WTC11 (cell line): Measurements from ENCODE around the gene CEP120.

ENCODE experiments used
- CREB1 ChIP-seq: sonication (generic); formaldehyde crosslinking; IDR thresholded peaks from 2 replicates; pipeline ENCODE4 v1.8.0; 2023; ENCODE audit warnings: mild to moderate bottlenecking, missing genetic modification reagents
- ESRRA ChIP-seq: sonication (generic); formaldehyde crosslinking; IDR thresholded peaks from 2 replicates; pipeline ENCODE4 v1.8.1; 2022; ENCODE audit warnings: mild to moderate bottlenecking, missing genetic modification reagents, borderline replicate concordance
- ETV6 ChIP-seq: sonication (generic); formaldehyde crosslinking; IDR thresholded peaks from 2 replicates; pipeline ENCODE4 v1.8.1; 2022; ENCODE audit warnings: mild to moderate bottlenecking, missing genetic modification reagents
- NFE2L1 ChIP-seq: sonication (generic); formaldehyde crosslinking; IDR thresholded peaks from 2 replicates; pipeline ENCODE4 v1.8.1; 2023; ENCODE audit warnings: missing genetic modification reagents
- NFYB ChIP-seq: sonication (generic); formaldehyde crosslinking; conservative IDR thresholded peaks from 2 replicates; pipeline ENCODE4 v1.8.0; 2022; ENCODE audit warnings: low read depth, missing genetic modification reagents
- TCF7 ChIP-seq: sonication (generic); formaldehyde crosslinking; IDR thresholded peaks from 2 replicates; pipeline ENCODE4 v1.8.0; 2022; ENCODE audit warnings: mild to moderate bottlenecking, low read depth, missing genetic modification reagents, moderate library complexity
- TP53 ChIP-seq: sonication (generic); formaldehyde crosslinking; IDR thresholded peaks from 2 replicates; pipeline ENCODE4 v1.8.1; 2023; ENCODE audit warnings: mild to moderate bottlenecking, missing genetic modification reagents
- ZNF138 ChIP-seq: sonication (generic); formaldehyde crosslinking; conservative IDR thresholded peaks from 2 replicates; pipeline ENCODE4 v1.8.1; 2022; ENCODE audit warnings: mild to moderate bottlenecking, moderate library complexity, missing genetic modification reagents
- TF ChIP-seq, protein P1 (sequence below): sonication (generic); formaldehyde crosslinking; IDR thresholded peaks from 2 replicates; pipeline ENCODE4 v1.8.0; 2022; ENCODE audit warnings: mild to moderate bottlenecking, missing genetic modification reagents
- TF ChIP-seq, protein P2 (sequence below): fragments of 200-600 bp; IDR thresholded peaks from 2 replicates; pipeline ENCODE4 v1.8.0; 2022; ENCODE audit warnings: antibody characterized with exemption
- TF ChIP-seq, protein P3 (sequence below): sonication (generic); formaldehyde crosslinking; IDR thresholded peaks from 2 replicates; pipeline ENCODE4 v1.8.1; 2023; ENCODE audit warnings: mild to moderate bottlenecking, missing genetic modification reagents, moderate library complexity
- TF ChIP-seq, protein P4 (sequence below): sonication (generic); formaldehyde crosslinking; IDR thresholded peaks from 2 replicates; pipeline ENCODE4 v1.8.1; 2022; ENCODE audit warnings: missing genetic modification reagents, borderline replicate concordance
- TF ChIP-seq, protein P5 (sequence below): sonication (generic); formaldehyde crosslinking; IDR thresholded peaks from 2 replicates; pipeline ENCODE4 v1.8.1; 2023; ENCODE audit warnings: mild to moderate bottlenecking, missing genetic modification reagents, borderline replicate concordance

DNA sequence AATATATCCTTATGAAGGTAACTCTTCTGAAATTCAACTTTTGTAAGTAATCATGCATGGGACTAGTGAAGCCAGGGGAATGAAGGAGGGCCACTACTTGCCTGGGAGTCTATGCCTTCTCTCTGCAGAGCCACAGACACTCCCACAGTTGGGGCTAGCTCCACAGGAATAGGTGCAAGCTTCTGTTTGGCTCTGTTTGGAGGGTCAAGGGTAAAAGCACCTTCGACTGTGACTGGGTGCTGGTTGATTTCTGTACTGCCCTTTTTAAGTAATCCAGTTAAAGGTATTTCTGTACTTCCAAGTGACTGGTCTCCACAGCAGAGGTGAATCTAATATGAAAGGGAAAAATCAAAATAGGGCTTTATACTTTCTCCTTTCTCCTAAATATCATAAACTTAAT lies 32.2 kb downstream of the CEP120 start:
- TF ChIP-seq, protein P1, sequence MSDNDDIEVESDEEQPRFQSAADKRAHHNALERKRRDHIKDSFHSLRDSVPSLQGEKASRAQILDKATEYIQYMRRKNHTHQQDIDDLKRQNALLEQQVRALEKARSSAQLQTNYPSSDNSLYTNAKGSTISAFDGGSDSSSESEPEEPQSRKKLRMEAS (CRISPR knock-in tag), result no peak
- no peak for TF ChIP-seq CREB1
- no peak for TF ChIP-seq ZNF138
- TF ChIP-seq, protein P2, sequence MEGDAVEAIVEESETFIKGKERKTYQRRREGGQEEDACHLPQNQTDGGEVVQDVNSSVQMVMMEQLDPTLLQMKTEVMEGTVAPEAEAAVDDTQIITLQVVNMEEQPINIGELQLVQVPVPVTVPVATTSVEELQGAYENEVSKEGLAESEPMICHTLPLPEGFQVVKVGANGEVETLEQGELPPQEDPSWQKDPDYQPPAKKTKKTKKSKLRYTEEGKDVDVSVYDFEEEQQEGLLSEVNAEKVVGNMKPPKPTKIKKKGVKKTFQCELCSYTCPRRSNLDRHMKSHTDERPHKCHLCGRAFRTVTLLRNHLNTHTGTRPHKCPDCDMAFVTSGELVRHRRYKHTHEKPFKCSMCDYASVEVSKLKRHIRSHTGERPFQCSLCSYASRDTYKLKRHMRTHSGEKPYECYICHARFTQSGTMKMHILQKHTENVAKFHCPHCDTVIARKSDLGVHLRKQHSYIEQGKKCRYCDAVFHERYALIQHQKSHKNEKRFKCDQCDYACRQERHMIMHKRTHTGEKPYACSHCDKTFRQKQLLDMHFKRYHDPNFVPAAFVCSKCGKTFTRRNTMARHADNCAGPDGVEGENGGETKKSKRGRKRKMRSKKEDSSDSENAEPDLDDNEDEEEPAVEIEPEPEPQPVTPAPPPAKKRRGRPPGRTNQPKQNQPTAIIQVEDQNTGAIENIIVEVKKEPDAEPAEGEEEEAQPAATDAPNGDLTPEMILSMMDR, result no peak
- TF ChIP-seq ESRRA, result no peak
- TF ChIP-seq, protein P3, sequence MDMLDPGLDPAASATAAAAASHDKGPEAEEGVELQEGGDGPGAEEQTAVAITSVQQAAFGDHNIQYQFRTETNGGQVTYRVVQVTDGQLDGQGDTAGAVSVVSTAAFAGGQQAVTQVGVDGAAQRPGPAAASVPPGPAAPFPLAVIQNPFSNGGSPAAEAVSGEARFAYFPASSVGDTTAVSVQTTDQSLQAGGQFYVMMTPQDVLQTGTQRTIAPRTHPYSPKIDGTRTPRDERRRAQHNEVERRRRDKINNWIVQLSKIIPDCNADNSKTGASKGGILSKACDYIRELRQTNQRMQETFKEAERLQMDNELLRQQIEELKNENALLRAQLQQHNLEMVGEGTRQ (CRISPR knock-in tag), result no peak
- no peak for TF ChIP-seq NFYB (CRISPR knock-in tag)
- TF ChIP-seq, protein P4, sequence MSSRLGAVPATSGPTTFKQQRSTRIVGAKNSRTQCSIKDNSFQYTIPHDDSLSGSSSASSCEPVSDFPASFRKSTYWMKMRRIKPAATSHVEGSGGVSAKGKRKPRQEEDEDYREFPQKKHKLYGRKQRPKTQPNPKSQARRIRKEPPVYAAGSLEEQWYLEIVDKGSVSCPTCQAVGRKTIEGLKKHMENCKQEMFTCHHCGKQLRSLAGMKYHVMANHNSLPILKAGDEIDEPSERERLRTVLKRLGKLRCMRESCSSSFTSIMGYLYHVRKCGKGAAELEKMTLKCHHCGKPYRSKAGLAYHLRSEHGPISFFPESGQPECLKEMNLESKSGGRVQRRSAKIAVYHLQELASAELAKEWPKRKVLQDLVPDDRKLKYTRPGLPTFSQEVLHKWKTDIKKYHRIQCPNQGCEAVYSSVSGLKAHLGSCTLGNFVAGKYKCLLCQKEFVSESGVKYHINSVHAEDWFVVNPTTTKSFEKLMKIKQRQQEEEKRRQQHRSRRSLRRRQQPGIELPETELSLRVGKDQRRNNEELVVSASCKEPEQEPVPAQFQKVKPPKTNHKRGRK (CRISPR knock-in tag), result no peak
- TF ChIP-seq NFE2L1, result no peak
- TF ChIP-seq ETV6 (CRISPR knock-in tag), result no peak
- TF ChIP-seq TCF7 (CRISPR knock-in tag), result no peak
- TF ChIP-seq, protein P5, sequence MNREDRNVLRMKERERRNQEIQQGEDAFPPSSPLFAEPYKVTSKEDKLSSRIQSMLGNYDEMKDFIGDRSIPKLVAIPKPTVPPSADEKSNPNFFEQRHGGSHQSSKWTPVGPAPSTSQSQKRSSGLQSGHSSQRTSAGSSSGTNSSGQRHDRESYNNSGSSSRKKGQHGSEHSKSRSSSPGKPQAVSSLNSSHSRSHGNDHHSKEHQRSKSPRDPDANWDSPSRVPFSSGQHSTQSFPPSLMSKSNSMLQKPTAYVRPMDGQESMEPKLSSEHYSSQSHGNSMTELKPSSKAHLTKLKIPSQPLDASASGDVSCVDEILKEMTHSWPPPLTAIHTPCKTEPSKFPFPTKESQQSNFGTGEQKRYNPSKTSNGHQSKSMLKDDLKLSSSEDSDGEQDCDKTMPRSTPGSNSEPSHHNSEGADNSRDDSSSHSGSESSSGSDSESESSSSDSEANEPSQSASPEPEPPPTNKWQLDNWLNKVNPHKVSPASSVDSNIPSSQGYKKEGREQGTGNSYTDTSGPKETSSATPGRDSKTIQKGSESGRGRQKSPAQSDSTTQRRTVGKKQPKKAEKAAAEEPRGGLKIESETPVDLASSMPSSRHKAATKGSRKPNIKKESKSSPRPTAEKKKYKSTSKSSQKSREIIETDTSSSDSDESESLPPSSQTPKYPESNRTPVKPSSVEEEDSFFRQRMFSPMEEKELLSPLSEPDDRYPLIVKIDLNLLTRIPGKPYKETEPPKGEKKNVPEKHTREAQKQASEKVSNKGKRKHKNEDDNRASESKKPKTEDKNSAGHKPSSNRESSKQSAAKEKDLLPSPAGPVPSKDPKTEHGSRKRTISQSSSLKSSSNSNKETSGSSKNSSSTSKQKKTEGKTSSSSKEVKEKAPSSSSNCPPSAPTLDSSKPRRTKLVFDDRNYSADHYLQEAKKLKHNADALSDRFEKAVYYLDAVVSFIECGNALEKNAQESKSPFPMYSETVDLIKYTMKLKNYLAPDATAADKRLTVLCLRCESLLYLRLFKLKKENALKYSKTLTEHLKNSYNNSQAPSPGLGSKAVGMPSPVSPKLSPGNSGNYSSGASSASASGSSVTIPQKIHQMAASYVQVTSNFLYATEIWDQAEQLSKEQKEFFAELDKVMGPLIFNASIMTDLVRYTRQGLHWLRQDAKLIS (CRISPR knock-in tag), result no peak
- no peak for TF ChIP-seq TP53 (CRISPR knock-in tag)
